HG02970 (cell line): ENCODE data around the gene MCTP2.

Experiments used
- ATAC-seq: cut with Tn5 transposase; IDR thresholded peaks from one replicate; pipeline ENCODE4 v1.9.1; 2021; ENCODE audit warnings: mild to moderate bottlenecking, moderate library complexity, moderate number of reproducible peaks; ENCODE audit not compliant: unreplicated experiment, low FRiP score

The MCTP2 gene

DNA sequence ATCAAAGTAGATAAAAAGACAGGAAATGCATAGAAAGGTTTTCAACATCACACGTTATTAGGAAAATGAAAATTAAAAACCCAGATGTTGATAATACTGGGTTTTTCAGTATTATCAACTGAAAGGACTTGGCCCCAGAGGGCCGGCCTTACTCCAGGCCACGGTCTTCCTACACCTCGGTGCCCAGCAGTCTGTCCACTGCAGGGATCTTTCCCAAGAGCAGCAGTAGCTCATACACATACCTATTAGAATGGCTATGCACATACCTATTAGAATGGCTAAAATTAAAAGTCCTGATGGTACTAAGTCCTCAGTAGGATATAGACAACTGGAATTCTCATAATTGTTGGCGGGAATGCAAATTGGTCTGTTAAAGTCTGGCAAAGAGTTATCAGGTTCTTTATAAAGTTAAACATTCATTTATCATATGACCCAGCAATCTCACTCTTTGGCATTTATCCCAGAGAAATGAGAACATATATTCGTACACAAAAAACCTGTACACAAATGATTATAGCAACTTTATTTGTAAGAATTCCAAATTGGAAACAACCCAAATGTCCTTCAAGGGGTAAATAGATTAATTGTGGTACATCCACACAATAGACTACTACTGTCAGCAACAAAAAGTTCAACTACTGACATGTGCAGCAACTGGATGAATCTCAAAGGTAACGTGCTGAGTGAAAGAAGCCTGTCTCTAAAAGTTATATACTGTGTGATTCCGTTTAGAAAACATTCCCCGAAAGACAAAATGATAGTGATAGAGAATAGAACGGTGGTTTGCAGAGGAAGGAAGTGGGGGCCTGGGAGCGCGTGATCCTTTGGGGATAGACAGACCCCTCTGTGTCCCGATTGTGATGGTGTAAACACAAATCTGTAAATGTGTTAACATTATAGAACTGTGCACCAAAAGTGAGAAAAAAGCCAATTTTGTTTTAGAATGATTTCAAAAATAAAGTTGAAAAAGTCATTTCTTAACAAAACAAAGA is 62.3 kb downstream of the MCTP2 start:
- ATAC-seq, result no peak

DNA sequence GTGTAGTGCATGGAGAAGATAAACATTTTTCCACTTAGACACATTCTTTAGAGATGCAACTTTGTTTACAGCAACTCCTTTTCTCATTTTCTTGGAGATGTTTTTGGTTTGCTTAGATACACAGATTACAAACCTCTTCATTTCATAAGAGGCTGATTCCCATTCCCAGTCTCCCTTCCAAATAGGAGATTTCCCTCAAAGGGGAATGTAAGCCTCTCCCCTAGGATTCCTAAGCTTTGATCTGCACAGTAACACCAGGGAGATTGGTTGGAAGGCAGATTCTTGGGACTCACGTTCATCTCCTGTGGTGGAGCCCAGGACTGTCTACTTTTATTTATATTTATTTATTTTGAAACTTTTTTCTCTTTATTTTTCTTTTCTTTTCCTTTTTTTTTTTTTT is 63.2 kb downstream of the MCTP2 start:
- ATAC-seq, result no peak

DNA sequence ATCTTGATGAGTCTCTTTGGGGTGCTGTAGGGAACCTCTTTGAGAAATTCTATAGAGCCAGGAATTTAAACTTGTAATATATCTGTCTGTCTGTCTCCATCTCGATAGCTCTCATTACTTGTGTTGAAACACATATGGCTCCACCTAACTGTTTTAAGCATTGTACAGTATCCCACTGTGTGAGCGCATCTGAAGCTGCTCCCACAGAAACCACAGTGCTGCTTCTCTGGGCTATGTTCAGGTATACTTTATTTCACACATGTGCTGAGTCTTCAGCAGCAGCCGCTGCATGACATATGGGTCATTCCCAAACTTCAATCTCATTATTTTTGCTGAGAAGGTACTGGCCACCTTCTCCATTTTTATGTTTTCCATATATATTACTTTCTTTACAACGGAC is 63.9 kb downstream of the MCTP2 start:
- no peak for ATAC-seq

DNA sequence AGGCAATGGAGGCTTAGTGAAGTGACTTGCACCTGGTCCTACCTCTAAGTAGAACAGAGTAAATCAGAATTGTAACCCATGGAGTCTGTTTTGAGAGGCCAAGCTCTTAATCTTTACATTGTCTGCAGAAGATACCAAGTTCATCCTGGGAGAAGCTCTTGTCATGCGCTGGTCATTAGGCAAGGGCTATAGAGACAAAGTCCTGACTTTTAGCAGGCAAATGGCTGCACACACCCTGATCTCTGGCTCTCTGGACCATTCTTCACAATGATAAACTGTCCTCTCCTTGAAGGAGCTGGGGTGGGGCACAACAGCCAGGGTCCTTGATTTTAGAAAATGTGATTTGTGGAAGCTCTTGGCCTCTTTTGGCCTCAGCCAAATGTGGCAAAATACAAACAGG is 65.4 kb downstream of the MCTP2 start:
- no peak for ATAC-seq

DNA sequence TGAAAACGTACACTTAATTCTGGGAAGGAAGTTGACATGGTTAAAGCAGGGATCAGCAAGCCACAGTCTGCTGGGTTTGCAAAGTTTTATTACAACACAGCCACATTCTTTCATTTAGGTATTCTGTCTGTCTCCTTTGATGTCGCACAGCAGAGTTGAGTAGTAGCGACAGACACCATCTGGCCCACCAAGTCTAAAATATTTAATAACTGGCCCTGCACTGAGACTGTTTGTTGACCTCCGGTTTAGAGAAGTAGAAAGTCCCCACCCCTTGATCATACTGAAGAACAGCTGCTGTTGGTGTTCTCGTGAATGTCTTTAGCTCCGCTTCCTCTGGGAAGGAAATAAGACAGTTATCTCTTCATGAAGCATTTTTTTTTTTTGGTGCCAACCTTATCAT is 66.2 kb downstream of the MCTP2 start:
- ATAC-seq, result peak; percentile 80

DNA sequence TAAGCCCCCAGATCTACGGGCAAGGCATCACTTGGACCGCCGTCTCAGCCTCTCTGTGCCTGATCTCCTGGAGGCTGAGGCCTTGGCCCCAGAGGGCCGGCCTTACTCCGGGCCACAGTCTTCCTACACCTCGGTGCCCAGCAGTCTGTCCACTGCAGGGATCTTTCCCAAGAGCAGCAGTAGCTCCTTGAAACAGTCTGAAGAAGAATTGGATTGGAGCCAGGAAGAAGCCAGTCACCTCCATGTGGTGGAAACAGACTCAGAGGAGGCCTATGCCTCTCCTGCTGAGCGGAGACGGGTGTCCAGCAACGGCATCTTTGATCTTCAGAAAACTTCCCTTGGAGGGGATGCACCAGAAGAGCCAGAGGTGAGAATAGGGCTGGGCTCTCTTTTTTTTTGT is 67.0 kb downstream of the MCTP2 start:
- ATAC-seq, result no peak

DNA sequence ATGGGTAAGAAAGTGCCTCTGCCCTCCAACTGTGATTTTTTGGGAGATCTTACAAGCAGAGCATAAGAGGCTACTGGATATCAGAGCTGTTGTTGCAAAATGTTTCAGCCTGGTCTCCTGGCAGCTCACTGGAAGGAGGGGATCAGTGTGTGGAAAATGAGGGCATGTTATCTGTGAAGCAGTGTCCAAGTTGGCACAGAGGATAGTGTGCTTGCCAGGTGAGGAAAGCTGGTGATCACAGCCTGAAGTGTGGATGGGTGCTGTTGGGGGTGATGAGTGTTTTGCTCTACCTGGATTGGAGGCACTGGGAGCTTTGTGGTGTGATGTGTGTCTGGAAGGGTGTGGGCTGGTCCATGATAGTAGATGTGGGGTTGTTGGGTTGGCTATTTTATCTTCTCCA is 69.3 kb downstream of the MCTP2 start:
- no peak for ATAC-seq

DNA sequence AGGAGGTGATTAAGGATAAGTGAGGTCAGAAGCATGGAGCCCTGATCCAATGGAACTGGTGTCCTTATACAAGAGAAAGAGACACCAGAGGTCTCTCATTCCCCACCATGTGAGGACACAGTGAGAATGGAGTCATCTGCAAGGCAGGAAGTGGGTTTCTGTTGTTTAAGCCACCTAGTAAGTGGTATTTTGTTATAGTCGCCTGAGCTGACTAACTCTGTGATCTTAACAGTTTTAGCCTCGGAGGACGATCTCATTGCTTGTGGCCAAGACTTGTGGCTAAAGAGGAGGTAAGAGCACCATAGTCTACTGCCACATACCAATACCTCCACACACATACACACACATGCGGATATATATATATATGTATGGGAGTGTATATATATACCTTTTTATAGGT is 73.8 kb downstream of the MCTP2 start:
- no peak for ATAC-seq

DNA sequence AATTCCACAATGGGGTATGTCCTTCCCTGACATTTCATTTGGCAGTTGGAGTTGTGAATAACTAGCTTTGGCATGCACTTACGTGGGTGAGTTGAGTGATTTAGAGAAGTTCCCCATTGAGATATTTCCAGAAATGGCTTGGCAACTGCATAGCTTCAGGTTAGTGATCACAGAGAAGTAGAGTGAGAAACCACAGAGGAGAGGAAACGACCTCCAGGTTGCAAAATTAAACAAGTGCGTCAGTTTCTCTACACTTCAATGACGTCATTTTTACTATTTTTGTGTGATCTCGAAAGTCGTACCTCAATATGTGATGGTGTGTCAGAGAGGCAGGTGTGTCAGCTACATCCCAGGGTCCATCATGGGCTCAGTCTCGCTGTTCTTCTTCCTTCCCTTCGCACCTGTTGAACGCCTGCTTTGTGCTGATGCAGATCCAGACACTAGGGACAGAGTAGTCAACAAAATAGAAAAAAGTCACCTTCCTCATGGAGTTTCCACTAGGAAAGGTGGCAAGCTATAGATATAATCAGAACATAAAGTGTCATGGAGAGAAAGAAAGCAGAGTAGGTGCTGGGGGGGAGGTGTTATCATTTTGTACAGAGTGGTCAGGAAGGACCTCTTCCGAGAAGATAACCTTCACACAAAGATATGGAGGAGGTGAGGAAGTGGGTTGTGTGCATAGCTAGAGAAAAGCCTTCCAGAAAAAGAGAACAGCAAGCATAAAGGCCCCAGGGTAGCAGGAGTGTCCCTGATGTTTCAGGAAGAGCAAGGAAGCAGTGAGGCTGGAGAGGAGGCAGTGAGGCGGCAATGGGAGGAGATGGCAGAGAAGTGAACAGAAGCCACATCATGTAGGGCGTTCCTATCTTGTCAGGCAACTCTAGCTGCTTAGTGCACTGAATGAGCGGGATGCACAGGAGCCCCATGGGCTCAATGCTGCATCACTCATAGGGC is 75.6 kb downstream of the MCTP2 start:
- ATAC-seq, result peak; percentile 53

DNA sequence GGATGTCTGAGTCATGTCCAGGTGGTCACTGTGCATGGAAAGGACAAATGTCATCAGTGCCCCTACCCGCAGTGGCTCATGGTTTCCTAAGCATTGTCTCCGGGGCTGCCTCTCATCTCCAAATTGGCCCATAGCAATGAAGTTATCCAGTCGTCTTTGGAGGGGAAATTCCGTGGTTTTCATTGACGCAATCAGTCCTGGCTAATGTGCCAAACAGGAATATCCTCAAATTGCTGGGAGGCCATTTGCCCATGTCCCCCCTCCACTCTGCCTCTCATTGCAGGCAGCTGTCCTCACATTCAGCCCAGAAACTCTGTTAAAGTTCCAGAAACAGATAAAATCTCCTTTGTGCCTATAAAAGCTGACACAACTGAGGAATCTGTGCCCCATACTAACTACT is 81.6 kb downstream of the MCTP2 start:
- no peak for ATAC-seq

DNA sequence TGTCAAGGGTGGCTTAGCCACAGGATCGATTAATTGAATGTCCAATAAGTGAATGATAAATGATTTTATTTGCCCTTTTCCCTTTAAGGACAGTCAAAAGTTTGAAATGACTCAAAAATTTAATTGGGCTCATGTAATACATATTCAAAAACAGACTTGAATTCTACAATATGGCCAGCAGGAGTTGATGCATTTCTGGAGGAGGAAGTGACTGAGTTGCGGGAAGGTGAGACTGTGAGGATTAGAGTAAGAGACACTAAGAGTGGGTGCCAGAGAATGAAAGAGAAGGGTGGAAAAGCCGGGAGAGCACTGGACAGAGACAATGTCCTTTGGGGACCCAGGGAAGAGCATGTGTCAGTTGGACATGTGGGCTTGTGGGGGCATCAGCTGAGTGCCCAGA is 83.3 kb downstream of the MCTP2 start:
- no peak for ATAC-seq

DNA sequence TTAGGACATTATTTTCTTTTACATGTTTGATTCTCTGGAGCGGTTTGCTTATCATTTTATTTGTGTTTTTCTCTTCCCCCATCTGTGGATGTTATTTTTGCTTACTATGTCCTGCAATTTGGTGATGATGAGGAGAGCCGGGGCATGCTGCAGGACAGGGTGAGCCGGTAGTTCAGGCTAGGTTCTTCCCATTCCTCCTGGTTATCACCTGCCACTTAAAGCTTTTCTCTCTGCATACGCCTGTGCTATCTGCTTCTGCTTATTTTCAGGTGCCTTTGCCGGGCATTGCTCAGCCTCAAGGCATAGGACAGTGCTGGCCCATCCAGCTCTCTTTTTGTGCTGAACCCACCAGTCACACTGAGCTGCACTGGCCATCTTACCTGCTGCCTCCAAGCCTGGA is 85.8 kb downstream of the MCTP2 start:
- ATAC-seq, result no peak

DNA sequence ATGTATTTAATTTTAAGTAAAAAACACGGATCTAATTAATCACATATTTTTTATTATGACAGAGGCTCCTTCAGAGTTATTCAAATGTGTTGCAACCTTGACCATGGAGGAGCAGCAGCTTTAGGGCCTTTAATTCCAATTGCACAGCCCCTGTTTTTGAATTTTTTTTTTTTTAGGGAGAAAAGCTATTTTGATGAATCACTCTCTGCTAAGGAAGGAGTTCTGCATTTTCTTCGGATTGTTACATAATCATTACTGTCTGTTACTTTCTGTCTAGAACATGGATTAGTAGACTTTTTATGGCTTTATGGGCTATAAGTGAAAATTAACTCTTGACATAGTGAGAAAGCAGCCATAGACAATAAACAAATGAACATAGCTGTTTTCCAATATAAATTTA is 90.8 kb downstream of the MCTP2 start:
- ATAC-seq, result no peak

DNA sequence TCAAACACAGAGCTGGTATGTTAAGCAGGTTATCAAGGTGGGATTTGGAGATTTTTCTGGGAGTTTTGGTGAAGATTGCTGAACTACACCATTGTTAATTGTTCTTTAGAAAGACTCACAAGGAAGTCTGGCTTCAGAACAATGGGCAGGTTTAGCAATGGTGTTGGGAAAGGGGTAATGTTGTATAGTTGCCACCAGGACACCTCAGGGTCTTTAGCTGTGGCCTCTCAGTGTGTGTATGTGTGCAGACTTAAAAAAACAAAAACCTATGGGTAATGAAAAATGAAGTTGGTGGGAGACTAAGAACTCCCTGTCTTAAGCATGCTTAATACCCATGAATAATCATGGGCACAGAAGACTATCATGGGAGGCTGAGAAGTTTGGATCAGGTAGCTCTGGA is 91.7 kb downstream of the MCTP2 start:
- no peak for ATAC-seq

DNA sequence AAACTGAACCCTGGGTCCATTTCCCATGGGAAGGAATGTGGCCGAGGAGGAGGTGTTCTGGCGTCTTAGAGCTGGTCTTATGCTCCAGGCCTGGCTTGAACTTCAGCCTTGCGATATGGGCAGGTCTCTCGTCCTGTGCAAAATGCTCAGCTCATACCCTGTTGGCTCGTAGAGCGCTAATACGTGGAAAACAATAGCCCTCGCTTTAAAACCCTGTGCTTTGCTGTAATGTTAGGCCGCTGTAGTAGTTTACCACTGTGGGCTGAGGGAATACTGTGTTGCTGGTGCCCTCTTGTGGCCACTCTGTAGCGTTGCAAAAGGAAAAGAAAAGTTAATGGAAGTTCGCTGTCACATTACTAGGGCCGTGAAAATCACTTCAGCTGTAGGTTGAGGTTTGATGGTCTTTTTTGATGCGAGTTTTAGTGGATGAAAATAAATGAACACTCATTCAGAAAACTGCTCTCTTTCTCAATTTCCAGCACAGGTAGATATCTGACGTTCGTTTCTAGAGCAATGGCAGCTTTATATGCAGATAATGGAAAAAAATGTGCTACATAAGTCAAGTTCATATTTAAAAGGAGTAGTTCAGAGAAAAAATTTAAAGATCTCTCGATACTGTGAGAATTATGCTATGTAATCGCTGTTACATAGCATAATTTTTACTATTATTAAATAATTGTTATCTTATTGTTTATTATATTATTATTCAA is 92.9 kb downstream of the MCTP2 start:
- ATAC-seq, result no peak

DNA sequence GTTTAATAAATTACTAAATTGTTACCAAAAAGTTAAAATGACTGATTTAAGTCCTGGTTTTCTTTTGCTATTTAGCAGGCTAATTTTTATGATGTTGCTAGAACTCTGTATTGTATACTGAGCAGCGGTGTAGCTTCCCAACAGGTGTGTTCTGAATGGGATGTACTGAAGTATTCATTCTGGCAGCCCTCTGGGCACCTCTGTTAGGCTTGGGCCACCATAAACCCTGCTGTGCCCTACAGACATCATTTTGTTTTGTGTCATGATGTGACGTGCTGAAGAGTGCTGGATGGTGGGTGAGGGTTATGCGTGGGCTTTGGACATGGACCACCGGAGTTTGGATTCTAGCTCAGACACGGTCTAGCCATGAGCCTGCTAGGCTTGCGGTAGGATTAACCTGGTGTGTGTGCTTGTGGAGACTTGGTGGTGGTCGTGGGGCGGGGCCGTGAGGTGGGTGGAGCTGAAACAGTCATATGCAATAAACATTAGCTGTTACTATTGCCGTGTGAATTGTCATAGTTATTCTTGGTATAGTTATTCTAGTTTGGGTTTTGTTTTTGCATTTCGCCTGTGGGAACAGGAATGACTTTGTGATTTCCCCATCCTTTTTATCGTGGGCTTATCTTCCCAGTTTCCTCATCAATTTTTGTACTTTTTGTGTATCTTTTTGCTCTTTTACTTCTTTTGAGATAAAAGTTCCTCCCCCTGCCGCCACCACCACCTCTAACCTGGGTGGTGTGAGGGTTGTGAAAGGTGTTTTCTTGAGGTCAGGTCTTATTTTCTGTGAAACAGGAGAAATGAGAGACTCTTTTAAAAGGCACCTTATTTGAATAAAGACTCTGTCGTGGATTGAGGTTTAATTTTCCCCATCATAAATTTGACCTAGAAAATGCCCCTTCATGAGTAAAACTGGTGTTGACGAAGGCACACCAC is 93.7 kb downstream of the MCTP2 start:
- ATAC-seq, result no peak

DNA sequence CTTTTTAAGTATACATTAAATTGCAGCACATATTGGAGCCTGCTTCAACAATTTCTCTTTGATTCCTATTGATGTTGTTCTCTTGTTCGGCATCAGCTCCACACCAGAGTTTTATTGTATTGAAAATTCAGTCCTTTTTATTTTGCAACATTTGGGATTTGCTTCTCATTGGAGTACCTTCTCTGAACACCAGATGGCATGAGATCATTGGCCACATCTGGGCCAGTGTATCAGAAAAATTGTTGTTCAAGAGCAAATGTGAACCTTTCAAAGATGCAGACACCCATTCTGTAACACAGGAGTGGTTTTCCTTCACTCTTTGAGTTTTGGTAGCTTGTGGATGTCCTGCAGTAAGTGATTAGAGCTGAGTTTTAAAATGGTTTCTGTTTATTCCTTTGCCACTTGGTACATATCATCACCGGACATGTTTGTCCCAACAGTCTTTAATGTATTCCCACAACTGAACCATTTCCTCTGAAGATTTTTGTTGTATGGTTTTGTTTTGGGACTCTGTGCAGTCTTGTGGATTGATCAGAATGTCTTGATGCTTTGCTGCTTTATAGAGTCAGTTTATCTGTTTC is 96.1 kb downstream of the MCTP2 start:
- no peak for ATAC-seq

DNA sequence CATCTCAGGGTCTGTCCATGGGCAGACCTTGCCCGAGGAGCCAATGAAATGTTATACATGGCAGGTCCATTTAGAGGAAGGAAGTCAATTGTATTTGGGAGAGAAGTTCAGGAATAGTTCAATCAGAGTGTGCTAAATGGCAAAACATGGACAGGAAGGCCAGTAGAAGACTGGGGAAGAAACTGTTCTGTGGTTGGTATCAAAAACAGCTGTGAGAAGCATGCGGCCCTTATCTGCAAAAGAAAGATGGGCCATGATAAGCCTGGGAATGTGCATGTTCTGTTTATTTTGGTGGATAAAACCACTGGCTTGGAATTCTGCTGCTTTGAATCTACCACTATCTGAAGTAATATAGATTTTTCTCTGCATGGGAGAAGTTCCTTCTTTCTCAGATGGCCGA is 100.4 kb downstream of the MCTP2 start:
- ATAC-seq, result no peak

DNA sequence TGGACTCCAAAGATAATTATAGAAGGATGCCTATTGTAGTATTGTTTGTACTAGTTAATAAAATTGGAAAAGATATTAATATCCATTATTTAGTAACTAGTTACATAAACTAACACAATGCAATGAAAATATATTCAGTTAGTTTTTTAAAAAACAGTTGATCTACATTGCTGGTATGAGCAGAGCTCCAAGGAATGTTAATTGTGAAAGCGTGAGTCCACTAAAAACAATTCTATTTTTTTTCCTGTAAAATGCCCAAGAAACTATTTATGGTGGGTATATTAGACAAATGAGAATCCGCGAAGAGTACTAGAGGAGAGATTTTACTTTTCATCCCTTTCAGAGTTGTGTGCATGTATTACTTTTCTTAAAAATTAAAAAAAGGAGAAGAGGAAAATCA is 104.3 kb downstream of the MCTP2 start:
- no peak for ATAC-seq
